ENCODE measurements around the gene HOXA3. TPM values are rescaled to one million over a fixed set of nuclear protein-coding genes. Genes with fewer than 3 reads are reported as not detected.

Gene HOXA3
- total and polyA plus RNA-seq, 2 of the 13 experiments (the other 11 are each of a cell fraction or from before 2014, with no cell fraction given): 2.9 to 4.6 TPM

DNA sequence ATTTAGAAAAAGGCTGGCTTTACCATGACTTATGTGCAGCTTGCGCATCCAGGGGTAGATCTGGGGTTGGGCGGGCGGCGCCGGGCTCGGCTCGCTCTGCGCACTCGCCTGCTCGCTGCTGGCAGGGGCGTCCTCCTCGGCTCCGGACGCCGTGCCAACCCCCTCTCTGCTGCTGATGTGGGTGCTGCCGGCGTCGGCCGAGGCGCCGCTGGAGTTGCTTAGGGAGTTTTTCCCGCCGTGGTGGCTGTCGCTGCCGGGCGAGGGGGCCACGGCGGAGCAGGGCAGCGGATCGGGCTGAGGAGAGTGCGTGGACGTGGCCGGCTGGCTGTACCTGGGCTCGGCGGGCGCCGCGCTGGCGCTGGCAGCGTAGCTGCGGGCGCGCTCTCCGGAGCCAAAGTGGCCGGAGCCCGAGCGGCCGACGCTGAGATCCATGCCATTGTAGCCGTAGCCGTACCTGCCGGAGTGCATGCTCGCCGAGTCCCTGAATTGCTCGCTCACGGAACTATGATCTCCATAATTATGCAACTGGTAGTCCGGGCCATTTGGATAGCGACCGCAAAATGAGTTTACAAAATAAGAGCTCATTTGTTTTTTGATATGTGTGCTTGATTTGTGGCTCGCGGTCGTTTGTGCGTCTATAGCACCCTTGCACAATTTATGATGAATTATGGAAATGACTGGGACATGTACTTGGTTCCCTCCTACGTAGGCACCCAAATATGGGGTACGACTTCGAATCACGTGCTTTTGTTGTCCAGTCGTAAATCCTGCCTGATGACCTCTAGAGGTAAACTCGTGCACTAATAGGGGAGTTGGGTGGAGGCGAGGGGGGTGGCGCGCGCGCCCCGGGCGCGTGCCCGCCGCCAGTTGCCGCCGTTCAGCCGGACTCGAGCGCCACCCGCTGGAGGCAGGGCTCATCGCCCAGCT, 9.1 kb downstream of the HOXA3 start, which contains the start of gene HOXA5 (continued):
- peak; percentile 71 for TF ChIP-seq RBFOX2 (IDR thresholded peaks at IDR 0.05; ENCODE audit: low read depth, low read length)
- TF ChIP-seq RXRB (CRISPR knock-in tag; IDR thresholded peaks at IDR 0.05; ENCODE audit: borderline replicate concordance): peak; percentile 20; the same call in 1 of the 2 replicates
- TF ChIP-seq MAZ (IDR thresholded peaks at IDR 0.05; ENCODE audit: borderline replicate concordance, low read depth, low read length): no peak
- 0 out of 2 replicates have a peak, but pooled peaks have one; percentile 25 for TF ChIP-seq MAZ (CRISPR knock-in tag; IDR thresholded peaks at IDR 0.05; ENCODE audit: low read depth)
- no peak for TF ChIP-seq ZNF253 (CRISPR knock-in tag; IDR thresholded peaks at IDR 0.05; ENCODE audit: borderline replicate concordance)
- peak; percentile 15; the same call in 1 of the 2 replicates for TF ChIP-seq CREM (IDR thresholded peaks at IDR 0.05)
- no peak for TF ChIP-seq CREM (CRISPR knock-in tag; IDR thresholded peaks at IDR 0.05)
- no peak for TF ChIP-seq RXRA (CRISPR knock-in tag; IDR thresholded peaks at IDR 0.05)
- TF ChIP-seq, protein P1, sequence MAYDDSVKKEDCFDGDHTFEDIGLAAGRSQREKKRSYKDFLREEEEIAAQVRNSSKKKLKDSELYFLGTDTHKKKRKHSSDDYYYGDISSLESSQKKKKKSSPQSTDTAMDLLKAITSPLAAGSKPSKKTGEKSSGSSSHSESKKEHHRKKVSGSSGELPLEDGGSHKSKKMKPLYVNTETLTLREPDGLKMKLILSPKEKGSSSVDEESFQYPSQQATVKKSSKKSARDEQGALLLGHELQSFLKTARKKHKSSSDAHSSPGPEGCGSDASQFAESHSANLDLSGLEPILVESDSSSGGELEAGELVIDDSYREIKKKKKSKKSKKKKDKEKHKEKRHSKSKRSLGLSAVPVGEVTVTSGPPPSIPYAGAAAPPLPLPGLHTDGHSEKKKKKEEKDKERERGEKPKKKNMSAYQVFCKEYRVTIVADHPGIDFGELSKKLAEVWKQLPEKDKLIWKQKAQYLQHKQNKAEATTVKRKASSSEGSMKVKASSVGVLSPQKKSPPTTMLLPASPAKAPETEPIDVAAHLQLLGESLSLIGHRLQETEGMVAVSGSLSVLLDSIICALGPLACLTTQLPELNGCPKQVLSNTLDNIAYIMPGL (CRISPR knock-in tag; IDR thresholded peaks at IDR 0.05; ENCODE audit: borderline replicate concordance in 1 of 2, low read depth in 1 of 2): peak; percentile 50 to 81; a peak in 3 of 4 replicates
- TF ChIP-seq ZNF235 (CRISPR knock-in tag; IDR thresholded peaks at IDR 0.05; ENCODE audit: borderline replicate concordance): 0 out of 2 replicates have a peak, but pooled peaks have one; percentile 36
- peak; percentile 63 for TF ChIP-seq ZC3H13 (CRISPR knock-in tag; IDR thresholded peaks at IDR 0.05)
- TF ChIP-seq KDM5A (IDR thresholded peaks at IDR 0.05; ENCODE audit: borderline replicate concordance, low read length): peak; percentile 49; the same call in 1 of the 2 replicates
- TF ChIP-seq, protein P2, sequence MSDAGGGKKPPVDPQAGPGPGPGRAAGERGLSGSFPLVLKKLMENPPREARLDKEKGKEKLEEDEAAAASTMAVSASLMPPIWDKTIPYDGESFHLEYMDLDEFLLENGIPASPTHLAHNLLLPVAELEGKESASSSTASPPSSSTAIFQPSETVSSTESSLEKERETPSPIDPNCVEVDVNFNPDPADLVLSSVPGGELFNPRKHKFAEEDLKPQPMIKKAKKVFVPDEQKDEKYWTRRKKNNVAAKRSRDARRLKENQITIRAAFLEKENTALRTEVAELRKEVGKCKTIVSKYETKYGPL (CRISPR knock-in tag; IDR thresholded peaks at IDR 0.05): no peak
- no peak for TF ChIP-seq NR2F6 (IDR thresholded peaks at IDR 0.05)
- TF ChIP-seq NR2F6 (CRISPR knock-in tag; IDR thresholded peaks at IDR 0.05): 0 out of 2 replicates have a peak, but pooled peaks have one; percentile 22
- TF ChIP-seq KDM2A (CRISPR knock-in tag; IDR thresholded peaks at IDR 0.05; ENCODE audit: borderline replicate concordance, low read depth): 0 out of 2 replicates have a peak, but pooled peaks have one; percentile 28
- TF ChIP-seq NR2F1 (CRISPR knock-in tag; IDR thresholded peaks at IDR 0.05): no peak
- TF ChIP-seq KAT8 (CRISPR knock-in tag; IDR thresholded peaks at IDR 0.05): 0 out of 2 replicates have a peak, but pooled peaks have one; percentile 30
- TF ChIP-seq GABPB1 (CRISPR knock-in tag; IDR thresholded peaks at IDR 0.05): peak; percentile 7; the same call in 1 of the 2 replicates
- no peak for TF ChIP-seq FOXK1 (CRISPR knock-in tag; IDR thresholded peaks at IDR 0.05; ENCODE audit: borderline replicate concordance, low read depth)
- TF ChIP-seq IRF2 (CRISPR knock-in tag; IDR thresholded peaks at IDR 0.05): peak; percentile 40; the same call in 1 of the 2 replicates
- TF ChIP-seq, protein P3, sequence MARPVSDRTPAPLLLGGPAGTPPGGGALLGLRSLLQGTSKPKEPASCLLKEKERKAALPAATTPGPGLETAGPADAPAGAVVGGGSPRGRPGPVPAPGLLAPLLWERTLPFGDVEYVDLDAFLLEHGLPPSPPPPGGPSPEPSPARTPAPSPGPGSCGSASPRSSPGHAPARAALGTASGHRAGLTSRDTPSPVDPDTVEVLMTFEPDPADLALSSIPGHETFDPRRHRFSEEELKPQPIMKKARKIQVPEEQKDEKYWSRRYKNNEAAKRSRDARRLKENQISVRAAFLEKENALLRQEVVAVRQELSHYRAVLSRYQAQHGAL (CRISPR knock-in tag; IDR thresholded peaks at IDR 0.05; ENCODE audit: not compliant biosample characterization): no peak
- TF ChIP-seq, protein P4, sequence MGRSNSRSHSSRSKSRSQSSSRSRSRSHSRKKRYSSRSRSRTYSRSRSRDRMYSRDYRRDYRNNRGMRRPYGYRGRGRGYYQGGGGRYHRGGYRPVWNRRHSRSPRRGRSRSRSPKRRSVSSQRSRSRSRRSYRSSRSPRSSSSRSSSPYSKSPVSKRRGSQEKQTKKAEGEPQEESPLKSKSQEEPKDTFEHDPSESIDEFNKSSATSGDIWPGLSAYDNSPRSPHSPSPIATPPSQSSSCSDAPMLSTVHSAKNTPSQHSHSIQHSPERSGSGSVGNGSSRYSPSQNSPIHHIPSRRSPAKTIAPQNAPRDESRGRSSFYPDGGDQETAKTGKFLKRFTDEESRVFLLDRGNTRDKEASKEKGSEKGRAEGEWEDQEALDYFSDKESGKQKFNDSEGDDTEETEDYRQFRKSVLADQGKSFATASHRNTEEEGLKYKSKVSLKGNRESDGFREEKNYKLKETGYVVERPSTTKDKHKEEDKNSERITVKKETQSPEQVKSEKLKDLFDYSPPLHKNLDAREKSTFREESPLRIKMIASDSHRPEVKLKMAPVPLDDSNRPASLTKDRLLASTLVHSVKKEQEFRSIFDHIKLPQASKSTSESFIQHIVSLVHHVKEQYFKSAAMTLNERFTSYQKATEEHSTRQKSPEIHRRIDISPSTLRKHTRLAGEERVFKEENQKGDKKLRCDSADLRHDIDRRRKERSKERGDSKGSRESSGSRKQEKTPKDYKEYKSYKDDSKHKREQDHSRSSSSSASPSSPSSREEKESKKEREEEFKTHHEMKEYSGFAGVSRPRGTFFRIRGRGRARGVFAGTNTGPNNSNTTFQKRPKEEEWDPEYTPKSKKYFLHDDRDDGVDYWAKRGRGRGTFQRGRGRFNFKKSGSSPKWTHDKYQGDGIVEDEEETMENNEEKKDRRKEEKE (IDR thresholded peaks at IDR 0.05): no peak

Data from HepG2 (cell line).